Ovary (tissue), 3 donors: Measurements from ENCODE around the gene STEAP3.

Experiments used
- CTCF ChIP-seq, 3 donors: fragments of 450-650 bp in 2 of 3; fragments of 200-600 bp in 1 of 3; IDR thresholded peaks; one replicate each; pipeline versions ENCODE4 v1.5.1 to v1.8.0; 2016 to 2022; ENCODE audit warnings: antibody characterized with exemption in 3 of 3, mild to moderate bottlenecking in 1 of 3
- POLR2A ChIP-seq: fragments of 450-650 bp; IDR thresholded peaks from one replicate; pipeline ENCODE4 v1.6.1; 2017; ENCODE audit warnings: antibody characterized with exemption, mild to moderate bottlenecking, moderate library complexity
- donor health status: DM: no; HTN: no; CAD: no.

GRCh38 chr2:119291588-119292167, 68.0 kb downstream of the STEAP3 start:
- TF ChIP-seq CTCF (IDR thresholded peaks at IDR 0.05), result no peak
- no peak for TF ChIP-seq POLR2A
